ENCODE data around the gene PDZK1IP1. TPM values are rescaled to one million over a fixed set of nuclear protein-coding genes. Genes with fewer than 3 reads are reported as not detected.

PDZK1IP1 gene
- total and polyA plus RNA-seq, 2 experiments from 2014 or later: not detected

GRCh38 chr1:47179988-47180563 is 9.8 kb downstream of the PDZK1IP1 start:
- H3K27me3 ChIP-seq: peaks cover 11% of the 10 kb centered on the region
- no peak for TF ChIP-seq CTCF (IDR thresholded peaks at IDR 0.05; ENCODE audit: low read depth, low read length)

GRCh38 chr1:47179017-47179987 is 10.5 kb downstream of the PDZK1IP1 start:
- no peak overlapping the region for H3K27ac ChIP-seq

More at GRCh38 chr1:47179988-47180563, 9.8 kb downstream of the PDZK1IP1 start:
- H3K9me3 ChIP-seq (ENCODE audit: low read depth): no peaks in the 10 kb centered on the region
- no peak overlapping the region for H3K27ac ChIP-seq
- no peak overlapping the region for H3K4me3 ChIP-seq
- H3K36me3 ChIP-seq: no peaks in the 10 kb centered on the region
- H3K4me1 ChIP-seq (ENCODE audit: low read depth): no peaks in the 10 kb centered on the region
- DNase-seq (ENCODE audit: low read depth in 1 of 2, low spot score in 1 of 2): no peak

GRCh38 chr1:47178654-47179016 is 11.2 kb downstream of the PDZK1IP1 start:
- Histone ChIP-seq H3K9me3 (ENCODE audit: low read depth) (no peaks in the 10 kb centered on the region), H3K4me1 (ENCODE audit: low read depth) (no peaks in the 10 kb centered on the region), H3K4me3 (no peak overlapping the region), H3K27me3 (peaks cover 11% of the 10 kb centered on the region), H3K27ac (no peak overlapping the region), H3K36me3 (no peaks in the 10 kb centered on the region)
- no peak for TF ChIP-seq CTCF (IDR thresholded peaks at IDR 0.05; ENCODE audit: low read depth, low read length)
- no peak for DNase-seq (ENCODE audit: low read depth in 1 of 2, low spot score in 1 of 2)

More at GRCh38 chr1:47179017-47179987, 10.5 kb downstream of the PDZK1IP1 start:
- Histone ChIP-seq H3K9me3 (ENCODE audit: low read depth) (no peaks in the 10 kb centered on the region), H3K4me1 (ENCODE audit: low read depth) (no peaks in the 10 kb centered on the region), H3K27me3 (peaks cover 11% of the 10 kb centered on the region), H3K36me3 (no peaks in the 10 kb centered on the region), H3K4me3 (peak overlapping the region; percentile 14)
- DNase-seq (ENCODE audit: low read depth in 1 of 2, low spot score in 1 of 2): peak; percentile 93 to 98
- TF ChIP-seq CTCF (IDR thresholded peaks at IDR 0.05; ENCODE audit: low read depth, low read length): peak; percentile 96

- Histone ChIP-seq H3K4me3 (no peak overlapping the region), H3K4me1 (ENCODE audit: low read depth) (no peaks in the 10 kb centered on the region), H3K27ac (no peak overlapping the region), H3K36me3 (no peaks in the 10 kb centered on the region), H3K9me3 (ENCODE audit: low read depth) (no peaks in the 10 kb centered on the region), H3K27me3 (peaks cover 7% of the 10 kb centered on the region)
- TF ChIP-seq CTCF (IDR thresholded peaks at IDR 0.05; ENCODE audit: low read depth, low read length): no peak
- no peak for DNase-seq (ENCODE audit: low read depth in 1 of 2, low spot score in 1 of 2)
Measured at GRCh38 chr1:47178020-47178419, 11.8 kb downstream of the PDZK1IP1 start.

GRCh38 chr1:47175227-47175934 is 14.5 kb downstream of the PDZK1IP1 start:
- Histone ChIP-seq H3K4me1 (ENCODE audit: low read depth) (no peaks in the 10 kb centered on the region), H3K9me3 (ENCODE audit: low read depth) (no peaks in the 10 kb centered on the region), H3K27me3 (peaks cover 4% of the 10 kb centered on the region), H3K36me3 (no peaks in the 10 kb centered on the region), H3K4me3 (no peak overlapping the region), H3K27ac (no peak overlapping the region)
- peak; percentile 64 to 77 for DNase-seq (ENCODE audit: low read depth in 1 of 2, low spot score in 1 of 2)
- TF ChIP-seq CTCF (IDR thresholded peaks at IDR 0.05; ENCODE audit: low read depth, low read length): peak; percentile 98

All from cardiac muscle cell (in vitro differentiated cells and primary cell).